Glomerular visceral epithelial cell (primary cell): ENCODE measurements around the gene ZBTB39.
"Not testable (repeated sequence)": the region's sequence is repeated elsewhere in the genome, so short reads cannot be mapped to it uniquely, and the experiment has no call there.

Source experiments
- DNase-seq: peaks from one replicate; pipeline ENCODE4 v3.0.0-alpha.2; 2016; ENCODE audit errors: extremely low spot score

ZBTB39 gene

DNA sequence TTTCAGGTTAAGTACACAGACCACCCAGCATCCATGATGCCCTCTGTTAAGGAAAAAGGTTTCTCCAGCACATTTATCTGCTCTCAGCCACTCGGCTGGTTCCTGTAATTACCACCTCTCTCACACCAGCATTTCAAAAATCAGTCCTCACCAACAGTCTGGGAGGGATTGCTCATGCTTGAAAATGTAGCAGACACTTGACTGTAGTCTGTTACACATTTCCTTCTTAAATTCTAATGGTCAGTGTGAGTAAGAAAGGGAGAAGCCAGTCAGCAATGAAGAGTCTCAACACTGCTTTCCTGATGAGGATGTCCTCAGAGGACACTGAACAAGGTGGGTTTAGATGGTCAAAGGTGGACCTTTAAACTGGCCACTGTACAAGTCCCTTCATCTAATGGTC lies 6.0 kb downstream of the ZBTB39 start:
- DNase-seq = no peak

DNA sequence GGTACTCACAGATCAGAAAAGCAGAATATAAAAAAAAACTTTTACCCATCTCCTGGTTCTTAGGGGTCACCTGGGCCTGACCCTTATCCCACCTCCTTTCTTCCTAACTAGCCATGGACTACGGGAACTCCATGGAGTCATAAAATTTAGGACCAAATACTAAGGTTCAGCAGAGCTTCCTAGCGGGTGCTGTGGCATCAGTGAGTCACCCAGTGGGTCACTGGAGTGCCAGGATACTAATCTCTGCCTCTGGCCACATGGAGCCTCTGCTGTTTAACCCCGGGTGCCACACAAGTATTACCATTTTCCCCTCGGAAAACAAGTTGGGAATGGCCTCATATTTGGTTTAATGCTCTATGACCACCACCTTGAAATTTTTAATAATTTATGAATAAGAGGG lies 6.9 kb downstream of the ZBTB39 start:
- DNase-seq = no peak

DNA sequence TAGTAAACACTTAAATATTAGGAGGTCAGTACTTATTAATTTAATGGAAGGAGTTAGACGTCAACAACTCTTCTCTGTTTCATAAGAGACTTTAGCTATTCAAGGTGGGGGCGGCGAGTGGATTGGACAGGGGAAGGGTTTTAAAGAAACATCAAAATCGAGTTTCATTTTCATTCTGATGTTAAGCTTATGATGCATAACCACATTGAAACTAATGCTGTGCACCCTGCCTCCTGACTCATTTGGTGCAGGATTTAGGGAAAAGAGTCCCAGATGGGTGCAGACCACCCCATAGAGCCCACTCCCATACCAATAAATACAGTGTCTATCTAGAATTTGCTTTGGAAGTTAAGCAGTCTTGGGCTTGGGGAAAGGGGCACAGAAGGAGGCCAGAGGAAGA lies 7.4 kb downstream of the ZBTB39 start:
- DNase-seq = no peak

DNA sequence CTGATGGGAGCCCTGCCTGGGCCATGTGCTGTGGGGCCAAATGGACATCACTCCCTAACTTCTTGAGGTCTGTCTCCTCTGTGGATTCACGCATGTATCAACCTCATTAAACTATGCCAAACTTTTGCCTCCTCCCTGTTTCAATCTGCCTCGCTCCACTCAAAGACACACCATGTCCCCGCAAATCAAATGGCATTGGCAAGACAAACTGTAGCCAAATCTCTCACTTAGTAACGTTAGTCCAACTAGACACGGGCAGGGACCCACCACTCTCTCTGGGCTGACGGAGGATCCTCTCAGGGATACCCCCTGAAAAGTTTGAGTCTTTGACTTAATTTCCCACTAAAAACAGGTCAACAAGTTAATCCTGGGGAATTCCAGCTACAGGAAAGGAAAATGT lies 8.0 kb downstream of the ZBTB39 start:
- DNase-seq = no peak

DNA sequence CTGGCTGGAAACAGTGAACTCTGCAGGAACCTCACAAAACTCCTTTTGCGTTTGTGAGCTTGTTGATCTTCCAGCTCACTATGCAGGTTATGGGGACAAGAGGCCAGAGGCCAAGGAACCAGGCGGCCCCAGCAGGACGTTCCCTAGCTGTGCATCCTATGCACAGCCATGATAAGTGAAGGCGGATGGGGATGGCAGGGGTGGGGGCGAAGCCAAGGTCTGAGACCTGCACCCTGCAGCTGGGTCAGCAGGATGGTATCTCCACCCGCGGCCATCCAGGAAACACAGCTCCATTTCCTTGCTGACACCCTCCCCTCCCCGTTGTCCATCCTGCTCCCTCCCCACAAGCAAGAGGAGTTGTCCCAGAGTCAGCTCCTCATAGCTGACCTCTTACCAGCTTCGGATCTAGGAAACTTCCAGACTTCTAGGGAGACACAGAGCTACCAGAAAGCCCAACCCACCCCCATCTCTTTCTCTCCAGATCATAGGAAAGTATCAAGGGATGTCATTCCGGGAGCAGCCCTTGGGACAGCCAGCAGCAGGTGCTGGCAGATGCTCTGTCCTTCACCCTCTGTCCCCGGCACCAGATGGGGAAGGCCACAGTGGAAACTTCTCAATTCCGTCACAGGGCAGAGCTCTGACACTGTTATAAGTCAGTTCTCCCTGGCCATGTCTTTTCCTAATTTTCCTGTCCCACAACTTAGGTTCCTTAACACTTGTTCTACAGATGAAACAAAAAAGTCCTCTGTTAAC lies 9.4 kb downstream of the ZBTB39 start:
- DNase-seq = no peak

DNA sequence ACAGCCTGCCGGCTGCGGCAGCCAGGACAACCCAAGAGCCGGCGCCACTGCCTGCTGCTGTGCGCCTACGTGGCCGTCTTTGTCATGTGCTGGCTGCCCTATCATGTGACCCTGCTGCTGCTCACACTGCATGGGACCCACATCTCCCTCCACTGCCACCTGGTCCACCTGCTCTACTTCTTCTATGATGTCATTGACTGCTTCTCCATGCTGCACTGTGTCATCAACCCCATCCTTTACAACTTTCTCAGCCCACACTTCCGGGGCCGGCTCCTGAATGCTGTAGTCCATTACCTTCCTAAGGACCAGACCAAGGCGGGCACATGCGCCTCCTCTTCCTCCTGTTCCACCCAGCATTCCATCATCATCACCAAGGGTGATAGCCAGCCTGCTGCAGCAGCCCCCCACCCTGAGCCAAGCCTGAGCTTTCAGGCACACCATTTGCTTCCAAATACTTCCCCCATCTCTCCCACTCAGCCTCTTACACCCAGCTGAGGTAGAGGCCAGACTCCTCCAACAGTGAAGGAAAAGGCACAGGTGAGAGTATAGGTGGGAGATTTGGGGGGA lies 10.3 kb downstream of the ZBTB39 start:
- no peak for DNase-seq

DNA sequence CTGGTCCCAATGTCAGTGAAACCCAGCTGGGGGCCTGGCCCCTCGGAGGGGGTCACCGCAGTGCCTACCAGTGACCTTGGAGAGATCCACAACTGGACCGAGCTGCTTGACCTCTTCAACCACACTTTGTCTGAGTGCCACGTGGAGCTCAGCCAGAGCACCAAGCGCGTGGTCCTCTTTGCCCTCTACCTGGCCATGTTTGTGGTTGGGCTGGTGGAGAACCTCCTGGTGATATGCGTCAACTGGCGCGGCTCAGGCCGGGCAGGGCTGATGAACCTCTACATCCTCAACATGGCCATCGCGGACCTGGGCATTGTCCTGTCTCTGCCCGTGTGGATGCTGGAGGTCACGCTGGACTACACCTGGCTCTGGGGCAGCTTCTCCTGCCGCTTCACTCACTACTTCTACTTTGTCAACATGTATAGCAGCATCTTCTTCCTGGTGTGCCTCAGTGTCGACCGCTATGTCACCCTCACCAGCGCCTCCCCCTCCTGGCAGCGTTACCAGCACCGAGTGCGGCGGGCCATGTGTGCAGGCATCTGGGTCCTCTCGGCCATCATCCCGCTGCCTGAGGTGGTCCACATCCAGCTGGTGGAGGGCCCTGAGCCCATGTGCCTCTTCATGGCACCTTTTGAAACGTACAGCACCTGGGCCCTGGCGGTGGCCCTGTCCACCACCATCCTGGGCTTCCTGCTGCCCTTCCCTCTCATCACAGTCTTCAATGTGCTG lies 11.0 kb downstream of the ZBTB39 start:
- no peak for DNase-seq

DNA sequence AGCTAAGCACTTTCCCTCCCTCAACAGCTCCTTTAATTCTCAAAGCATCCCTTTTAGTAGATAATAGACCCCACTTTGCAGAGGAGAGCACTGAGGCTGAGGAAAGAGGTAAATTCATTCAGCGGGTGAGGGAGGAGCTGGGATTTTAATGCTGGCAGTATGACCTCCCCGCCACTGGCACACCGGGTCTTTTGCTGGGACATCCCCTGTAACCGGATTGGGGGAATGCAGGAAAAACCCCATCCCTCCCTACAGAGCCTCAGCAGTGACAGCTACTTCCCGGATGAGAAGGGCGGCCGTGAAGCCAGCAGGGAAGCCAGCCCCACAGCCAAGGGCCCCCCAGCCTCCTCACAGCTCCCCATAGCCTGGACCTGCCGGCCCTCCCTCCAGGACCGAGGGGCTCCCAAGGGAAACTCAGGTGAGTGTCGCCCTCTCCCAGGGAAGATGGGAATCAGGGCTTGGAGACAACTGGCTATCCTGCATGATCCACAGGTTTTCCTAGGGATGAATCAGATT lies 12.1 kb downstream of the ZBTB39 start:
- DNase-seq = no peak

DNA sequence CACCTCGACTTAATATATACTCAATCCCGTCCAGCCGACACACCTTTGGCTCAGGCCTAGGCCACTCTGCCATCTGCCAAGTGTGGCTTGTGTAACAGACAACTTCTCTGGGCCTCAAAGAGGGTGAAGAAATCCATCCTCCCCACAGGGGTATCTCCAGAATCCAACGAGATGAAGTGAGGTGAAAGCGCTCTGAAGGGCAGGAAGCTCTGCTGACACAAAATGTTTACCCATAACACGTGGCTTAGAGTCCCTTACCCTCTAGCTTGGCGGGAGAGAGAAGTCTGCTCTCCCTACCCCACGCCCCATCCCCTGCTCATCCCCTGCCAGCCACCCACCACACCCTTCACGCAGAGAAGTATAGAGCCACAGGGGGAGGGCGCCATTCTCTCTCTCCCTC lies 13.0 kb downstream of the ZBTB39 start:
- DNase-seq = no peak

DNA sequence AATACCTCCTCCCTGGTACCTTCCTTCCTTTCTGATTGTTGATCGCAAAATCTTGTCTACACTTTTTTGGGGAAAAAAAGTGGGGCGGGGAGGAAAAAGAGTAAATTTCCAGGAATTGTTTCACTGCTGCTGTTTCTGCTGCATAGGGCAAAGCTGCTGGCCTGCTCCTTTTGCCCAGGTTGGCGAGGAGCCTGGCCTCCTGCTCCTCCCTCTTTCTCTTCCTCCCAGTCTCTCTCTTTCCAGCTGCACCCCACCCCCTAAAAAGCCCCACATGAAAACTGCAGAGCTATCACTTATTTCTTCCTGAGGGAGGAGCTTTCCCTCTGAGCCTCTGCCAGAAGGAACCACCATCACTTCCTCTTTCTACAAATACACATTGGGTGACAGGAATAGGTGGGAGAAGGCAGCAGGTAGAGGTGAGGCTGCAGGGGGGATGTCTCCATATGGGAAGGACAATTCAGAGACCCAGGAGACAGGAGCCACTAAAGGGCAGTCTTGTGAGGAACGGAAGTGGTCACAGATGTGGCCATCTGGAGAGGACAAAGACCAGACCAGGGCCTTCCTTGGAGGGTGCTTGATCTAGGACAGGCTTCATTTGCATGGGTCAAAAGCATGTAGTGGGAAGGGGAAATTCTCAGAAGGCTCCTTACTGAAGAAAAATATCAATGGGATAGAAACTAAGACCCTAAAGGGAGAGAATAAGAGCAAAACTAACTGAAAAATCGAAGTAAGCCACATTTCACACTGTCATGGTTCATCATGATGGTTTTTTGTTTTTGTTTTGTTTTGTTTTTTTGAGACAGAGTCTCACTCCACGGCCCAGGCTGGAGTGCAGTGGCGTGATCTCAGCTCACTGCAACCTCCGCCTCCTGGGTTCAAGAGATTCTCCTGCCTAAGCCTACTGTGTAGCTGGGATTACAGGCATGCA lies 14.8 kb downstream of the ZBTB39 start:
- DNase-seq = no peak

DNA sequence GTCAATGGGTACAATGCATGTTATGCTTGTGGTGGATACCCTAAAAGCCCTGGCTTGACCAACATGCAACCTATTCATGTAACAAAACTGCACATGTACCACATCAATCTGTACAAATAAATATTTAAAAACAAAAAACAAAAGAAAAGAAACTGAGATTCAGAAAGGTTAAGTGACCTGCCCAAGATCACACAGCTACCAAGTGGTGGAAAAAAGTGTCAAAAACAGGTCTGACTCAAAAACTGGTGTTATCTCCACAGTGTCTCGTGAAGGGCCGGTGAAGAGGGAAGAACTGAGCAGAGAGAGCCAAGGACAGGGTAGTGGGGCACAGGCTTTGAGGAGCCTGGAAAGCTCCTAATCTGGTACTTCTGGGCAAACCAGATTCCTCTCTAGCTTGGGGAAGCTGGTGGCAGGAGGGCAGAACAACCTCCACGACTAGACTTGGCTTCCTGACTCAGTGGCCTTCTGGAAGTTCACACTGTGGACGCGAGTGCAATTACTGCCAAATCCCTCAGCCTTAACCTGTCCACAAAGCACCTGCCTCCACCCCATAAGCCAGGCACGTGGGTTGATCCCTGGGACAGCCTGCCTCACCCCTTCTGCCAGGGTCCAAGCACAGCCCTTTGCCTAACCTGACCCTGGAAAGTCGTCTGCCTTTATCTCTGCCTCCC lies 15.6 kb downstream of the ZBTB39 start:
- DNase-seq = no peak

DNA sequence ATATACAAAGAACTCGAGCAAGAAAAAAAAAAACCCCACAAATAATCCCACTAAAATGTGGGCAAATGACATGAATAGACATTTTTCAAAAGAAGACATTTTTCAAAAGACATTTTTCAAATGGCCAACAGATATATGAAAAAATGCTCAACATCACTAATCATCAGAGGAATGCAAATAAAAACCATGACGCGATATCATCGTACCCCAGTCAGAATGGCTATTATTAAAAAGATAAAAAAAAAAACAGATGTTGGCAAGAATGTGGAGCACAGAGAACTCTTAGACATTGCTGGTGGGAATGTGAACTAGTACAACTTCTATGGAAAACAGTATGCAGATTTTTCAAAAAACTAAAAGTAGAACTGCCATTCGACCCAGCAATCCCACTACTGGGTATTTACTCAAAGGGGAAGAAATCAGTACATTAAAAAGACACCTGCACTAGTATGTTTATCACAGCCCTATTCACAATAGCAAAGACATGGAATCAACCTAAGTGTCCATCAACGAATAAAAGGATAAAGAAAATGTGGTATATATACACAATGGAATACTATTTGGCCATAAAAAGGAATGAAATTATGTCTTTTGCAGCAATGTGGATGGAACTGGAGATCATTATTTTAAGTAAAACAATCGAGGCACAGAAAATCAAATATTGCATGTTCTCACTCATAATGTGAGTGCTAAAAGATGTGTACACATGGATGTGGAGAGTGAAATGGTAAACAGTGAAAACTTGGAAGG lies 16.3 kb downstream of the ZBTB39 start:
- DNase-seq = no peak

DNA sequence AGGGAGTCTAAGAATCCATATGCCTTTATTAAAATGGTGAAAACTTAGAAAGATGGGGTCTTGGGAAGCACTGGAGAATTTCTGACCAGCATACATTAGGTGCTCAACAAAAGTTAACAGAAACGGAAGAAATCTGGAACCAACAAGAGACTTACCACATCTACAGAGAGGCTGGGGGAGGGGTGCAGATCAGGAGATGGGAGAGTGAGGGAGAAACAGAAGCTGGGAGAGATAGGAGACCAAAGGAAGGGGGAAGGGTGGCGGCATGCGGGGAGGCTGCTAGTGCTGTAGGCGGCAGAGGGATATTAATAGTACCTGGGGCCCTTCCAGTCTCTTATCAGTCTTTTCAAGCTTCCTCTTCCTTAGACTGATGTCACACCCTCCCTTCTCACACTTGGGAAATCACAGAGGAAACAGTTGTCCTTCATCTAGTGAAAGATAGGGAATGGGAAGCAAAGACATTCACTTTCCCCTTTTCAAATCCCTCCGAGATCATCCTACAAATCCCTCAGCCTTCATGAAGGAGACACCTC lies 18.1 kb downstream of the ZBTB39 start:
- DNase-seq = no peak

DNA sequence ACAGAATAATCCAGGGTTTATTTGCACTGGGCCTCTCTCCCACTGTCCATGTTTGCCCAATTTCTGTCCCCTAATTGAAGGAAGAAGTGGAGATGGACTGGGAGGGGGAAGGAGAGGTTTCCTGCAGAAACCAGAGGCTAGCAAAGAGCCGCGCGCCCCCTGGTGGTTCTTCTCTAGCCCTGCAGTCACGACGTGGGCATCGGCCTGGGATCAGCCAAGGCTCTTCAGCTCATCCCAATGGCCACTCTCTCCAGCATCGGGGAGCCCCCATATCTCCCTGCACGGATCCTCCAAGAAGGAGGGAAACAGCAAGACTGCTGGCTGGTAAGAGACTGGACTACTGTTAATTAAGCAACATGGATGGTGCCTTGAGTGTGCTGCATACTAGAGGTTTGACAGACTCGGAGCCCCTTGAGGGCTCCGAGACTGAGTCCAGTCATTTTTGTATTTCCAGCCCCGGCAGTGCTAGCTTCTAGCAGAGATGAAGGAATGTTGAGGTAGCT lies 18.7 kb downstream of the ZBTB39 start:
- peak; percentile 73 for DNase-seq

DNA sequence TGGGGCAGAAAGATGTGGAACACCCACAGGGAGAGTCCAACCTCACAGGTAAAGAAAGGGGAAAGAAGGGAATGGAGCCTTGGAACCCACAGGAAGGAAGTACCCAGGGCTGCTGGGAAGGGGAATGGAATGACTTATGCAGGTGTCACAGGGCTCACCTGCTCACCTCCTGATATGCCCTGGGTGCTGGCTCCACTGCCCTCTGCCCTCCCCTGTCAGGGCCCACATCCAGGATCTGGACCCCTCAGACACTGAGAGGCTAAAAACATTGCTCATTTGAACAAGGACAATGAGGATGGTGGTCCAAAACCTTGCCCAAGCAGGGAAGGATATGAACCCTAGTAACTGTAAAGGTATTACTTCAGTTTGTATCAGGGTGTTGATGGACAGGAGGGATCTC lies 19.3 kb downstream of the ZBTB39 start:
- no peak for DNase-seq

DNA sequence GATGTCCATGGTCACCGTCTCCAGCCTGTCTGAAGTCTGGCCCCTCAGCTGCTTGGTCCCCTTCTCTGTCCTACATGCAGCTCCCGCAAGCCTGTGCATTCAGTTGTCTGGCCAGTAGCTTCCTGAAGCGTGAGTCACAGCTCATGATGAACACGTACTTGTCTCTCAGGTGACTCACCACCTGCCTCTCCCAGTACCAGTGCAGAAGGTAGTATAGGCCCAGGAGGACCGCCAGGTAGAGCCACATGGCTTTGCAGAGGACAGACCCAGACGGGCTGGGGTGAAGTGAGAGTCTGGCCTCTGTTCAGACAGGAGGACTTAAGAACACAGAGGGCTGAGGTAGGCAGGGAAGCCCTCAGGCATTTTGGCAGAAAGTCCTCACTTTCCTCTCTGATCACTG lies 20.6 kb downstream of the ZBTB39 start:
- peak; percentile 73 for DNase-seq

DNA sequence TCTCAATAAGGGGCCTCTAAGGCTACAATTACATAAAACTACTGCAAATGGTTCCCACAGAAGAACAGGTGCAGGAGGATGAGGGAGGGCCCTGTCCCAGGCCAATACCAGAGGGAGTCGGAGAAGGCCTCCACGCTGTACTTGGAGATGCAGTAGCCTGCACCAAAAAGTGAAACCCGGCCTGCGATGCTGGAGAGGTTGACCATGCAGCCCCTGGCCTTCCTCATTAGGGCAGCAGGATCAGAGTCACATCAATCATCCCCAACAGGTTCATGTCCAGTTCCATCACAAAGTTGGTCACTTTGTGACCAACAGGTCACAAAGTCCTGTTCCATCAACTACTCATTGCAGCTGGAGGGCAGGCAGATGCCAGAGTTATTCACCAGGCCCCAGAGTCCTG lies 23.0 kb downstream of the ZBTB39 start:
- no peak for DNase-seq

DNA sequence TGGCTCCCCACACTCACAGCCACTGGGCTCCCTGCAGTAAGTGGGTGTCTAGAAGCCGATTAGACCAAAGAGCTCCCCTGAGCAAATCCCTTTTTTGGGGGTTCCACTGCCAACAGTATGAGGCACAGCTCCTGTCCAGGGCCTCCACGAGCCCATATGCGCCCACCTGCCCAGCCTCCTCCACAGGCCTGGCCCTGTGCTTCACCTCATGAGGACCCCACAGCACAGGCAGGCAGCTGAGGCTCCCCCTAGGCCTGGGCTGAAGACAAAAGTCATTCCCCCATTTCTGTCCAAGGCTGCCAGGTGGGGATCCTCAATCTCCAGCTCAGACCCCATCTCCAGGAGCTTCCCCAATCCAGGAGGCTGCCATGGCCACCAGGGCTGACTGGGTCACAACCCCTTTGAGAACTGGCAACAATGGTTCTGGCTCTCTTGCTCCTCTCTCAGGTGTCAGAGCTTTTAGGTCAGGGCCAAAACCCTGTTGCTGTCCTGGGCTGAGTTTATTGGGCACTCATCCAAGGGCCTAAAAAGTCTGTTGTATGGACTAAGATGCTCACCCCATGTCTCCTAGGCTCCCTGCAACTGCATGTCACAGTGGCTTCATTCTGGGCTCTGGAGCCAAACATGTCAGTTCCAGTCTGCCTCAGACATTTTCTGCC lies 23.6 kb downstream of the ZBTB39 start:
- DNase-seq = not testable (repeated sequence)

DNA sequence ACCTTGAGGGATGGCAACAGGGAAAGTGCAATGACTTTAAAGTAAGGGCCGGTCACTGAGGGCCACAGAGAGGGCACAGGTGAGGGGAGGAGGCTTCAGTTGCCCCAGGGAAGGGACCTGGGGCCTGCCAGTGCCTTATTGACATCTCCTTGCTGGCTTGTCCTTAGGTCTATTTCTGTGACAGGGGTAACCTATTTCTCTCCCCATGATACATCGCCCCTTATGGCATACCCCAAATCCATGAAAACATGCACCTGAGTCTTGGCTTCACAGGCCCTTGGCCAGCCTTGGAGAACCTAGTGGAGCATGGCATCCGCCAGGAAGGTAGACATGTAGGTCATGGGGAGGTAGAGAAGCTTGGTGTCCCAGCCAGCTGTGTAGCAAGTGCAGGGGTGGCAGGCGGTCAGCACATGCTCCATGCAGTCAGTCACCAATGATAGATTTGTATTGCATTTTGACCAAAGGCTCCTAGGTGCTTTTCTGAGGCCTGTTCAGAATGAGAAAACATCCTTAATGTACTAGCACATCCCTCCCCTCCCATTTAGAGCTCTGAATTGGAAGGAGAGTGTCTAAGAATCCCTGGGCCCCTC lies 25.3 kb downstream of the ZBTB39 start:
- no peak for DNase-seq
